Stimulated activated CD4-positive, alpha-beta T cell treated with anti-CD3 and anti-CD28 coated beads, TNF-alpha, amount 100 ng/mL, for 24 hours (primary cell): ENCODE measurements around the gene AKAP13.
"Not testable (repeated sequence)": the region's sequence is repeated elsewhere in the genome, so short reads cannot be mapped to it uniquely, and the experiment has no call there.

Experiments used
- DNase-seq, 3 experiments: peaks; one replicate each; pipeline ENCODE4 v3.0.0-alpha.2; 2020; ENCODE audit warnings: low read depth in 3 of 3

AKAP13 gene

DNA sequence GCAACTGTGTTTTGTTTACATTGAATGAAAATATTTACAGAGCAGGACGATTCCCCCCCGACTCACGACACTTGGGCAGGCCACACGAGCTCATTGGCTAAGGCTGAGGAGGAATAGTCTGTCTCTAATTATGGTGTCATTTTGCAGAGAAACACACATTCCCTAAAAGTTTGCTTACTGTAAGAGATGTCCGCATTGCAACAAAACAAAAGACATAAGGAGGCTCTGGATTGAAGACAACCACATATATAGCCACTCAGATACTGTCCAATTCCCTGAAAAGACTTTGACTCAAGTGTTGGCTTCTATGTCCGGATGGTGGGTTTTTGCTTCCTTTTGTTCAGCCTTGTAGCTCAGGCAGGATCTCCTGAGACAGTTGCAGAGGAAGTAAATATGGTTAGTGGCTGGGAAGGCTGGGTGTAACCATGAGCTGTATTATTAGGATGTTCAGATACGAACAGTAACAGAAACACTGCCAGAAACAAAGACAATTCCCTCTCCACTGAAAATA lies 243.9 kb downstream of the AKAP13 start:
- DNase-seq = no peak

- DNase-seq = no peak
These were observed 244.9 kb downstream of the AKAP13 start for GRCh38 chr15:85625166-85625830.

DNA sequence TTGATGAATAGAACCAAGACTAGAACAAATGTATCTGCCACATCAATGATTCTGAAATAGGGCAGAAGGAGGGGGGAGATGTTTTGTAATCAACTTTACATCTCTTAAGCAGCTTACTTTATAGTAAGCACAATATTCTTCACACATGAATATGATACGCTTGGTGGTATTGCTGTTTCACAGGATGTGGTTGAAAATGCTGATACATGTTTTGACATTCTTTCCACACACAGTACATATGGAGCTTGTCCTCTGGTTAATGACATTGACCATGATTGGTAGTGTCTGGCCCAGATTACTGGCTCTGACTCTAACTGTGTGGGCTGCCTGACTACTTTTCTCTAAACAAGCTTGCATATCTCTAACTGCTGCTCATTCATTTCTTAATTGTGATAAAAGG lies 245.5 kb downstream of the AKAP13 start:
- DNase-seq = no peak

DNA sequence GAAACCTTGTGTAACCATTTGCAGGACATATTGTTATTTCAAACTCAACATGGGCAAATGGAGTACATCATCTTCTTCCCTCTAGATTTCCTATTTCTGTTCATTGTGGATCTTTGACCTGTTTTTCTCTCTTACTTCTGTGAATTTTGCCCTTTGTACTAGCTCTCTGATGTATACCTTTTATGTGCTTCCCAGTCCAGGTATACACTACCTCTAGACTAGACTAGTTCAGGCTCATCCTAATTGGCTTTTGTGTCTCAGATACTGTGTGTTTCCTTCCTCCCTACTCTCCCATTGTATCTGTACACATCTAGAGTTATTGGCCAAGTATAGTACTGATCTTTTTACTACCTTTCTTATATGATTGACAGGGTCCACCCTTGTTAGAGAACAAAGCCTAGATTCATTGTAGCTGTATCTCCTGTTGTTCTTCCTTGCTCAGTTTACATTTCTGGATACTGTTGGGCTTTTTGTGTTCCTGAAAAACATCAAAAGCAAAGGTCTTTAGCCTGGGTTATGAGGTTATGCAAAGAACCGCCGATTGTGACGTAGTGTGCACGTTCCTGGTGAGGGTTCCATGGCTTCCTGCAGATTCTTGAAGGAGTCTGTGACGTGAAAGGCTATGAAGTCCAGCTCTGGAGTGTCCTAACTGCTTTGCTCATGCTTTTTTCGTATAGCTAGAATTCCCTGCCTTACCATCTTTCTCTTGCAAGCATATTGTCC lies 247.0 kb downstream of the AKAP13 start:
- DNase-seq = no peak

- no peak for DNase-seq
These were observed 249.9 kb downstream of the AKAP13 start for GRCh38 chr15:85630311-85630710.

DNA sequence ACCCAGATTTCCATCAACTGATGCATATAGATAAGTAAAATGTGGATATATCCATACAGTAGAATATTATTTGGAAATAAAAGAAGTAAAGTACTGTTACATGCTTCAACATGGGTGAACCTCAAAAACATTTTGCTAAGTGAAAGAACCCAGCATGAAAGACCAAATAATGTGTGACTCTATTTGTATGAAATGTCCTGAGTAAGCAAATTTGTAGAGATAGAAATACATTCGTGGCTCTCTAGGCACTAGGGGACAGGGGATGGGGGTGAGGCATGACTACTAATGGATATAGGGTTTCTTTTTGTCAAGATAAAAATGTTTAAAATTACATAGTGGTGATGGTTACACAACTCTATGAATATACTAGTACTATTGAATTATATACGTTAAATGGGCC lies 250.6 kb downstream of the AKAP13 start:
- no peak for DNase-seq

- no peak for DNase-seq
These were observed 251.6 kb downstream of the AKAP13 start for GRCh38 chr15:85632014-85632413.

DNA sequence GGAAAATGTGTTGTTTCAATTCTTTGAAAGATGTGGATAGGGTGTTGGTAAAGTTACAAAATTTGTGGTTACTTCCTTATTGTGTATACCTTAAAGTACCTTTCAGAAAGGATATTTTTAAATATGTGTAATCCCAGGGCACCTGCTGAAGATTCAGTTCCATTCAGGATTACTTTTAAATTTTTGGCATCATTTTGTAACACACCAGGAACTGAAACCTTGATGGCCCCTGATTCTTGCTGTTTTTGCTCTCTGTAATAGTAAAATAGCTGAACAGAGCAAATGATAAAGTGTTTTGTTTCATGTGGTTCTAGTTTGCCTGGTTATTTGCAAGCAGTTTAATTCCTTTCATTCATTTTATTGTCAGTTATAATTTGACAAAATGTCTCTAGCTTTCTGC lies 253.5 kb downstream of the AKAP13 start:
- DNase-seq = no peak

GRCh38 chr15:85636351-85636750 lies 255.9 kb downstream of the AKAP13 start:
- no peak for DNase-seq

GRCh38 chr15:85639752-85640381 lies 259.5 kb downstream of the AKAP13 start:
- DNase-seq = no peak

DNA sequence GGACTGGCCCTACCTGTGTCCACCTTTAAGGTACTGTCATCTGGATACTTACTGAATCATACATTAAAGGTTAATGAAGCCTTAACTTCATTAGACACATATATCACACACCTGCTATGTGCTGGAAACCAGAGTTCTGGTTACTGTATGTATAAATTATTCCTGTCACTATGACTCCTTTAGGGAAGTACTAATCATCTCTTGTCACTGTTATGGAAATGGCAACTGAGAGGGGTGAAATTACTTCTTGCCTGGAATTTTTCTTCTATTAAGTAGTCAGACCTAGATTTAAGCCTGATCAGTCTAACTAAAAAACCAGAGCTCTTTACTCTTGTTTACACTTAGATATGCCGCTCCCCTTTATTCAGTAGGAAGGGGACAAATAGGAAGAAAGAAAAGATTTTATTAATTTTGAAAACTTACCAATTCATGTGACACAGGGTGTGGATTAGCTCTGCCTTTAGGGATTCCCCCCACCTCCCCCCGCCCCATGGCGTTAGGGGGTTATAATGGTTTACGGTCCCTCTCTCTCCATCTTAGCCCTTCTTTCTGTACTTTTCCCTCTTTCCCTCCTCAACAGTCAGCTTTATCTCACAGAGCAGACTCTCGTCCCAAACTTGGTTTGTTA lies 261.8 kb downstream of the AKAP13 start:
- DNase-seq = no peak

DNA sequence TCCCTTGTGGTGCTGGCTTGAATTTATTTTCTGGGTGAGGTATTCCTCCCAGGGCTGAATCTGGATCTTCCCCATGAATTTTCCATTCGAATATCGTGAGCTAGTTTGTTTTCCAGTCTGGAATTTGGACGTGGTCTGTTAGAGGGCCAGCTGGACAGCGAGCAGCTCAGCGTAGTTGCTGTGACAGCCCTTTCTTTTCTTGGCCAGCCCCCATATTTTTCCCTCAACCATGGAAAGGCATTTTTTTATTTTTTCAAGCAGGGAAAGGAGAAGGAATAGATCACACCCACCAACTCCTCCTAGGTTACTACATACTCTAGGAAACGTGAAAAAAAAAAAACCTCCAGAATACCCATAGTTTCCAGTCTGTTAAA lies 262.3 kb downstream of the AKAP13 start:
- no peak for DNase-seq

DNA sequence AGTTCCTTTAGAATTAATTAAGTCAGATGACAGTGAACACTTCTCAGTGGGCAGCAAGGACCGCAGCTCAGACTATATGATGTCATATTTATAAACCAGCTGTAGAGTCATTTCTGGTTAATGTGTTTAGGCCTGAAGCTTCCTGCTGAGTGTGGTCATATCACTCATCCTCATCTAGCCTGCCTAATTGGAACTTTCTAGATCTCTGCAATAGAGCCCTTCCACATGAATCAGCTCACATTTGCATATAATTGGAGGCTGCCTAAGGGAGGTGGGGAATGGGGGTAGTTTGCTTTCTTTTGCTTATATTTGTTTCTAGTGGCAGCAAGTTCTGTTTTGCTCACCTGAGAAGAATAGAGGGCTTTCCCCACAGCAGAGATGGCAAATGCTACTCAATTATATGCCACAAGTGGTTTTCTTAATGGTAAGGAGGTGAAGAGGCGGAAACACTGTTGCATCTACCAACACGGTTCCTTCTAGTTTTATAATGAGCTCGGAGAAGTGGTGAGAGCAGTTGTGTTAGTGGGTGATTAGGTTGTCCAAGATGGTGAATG lies 266.2 kb downstream of the AKAP13 start:
- no peak for DNase-seq

DNA sequence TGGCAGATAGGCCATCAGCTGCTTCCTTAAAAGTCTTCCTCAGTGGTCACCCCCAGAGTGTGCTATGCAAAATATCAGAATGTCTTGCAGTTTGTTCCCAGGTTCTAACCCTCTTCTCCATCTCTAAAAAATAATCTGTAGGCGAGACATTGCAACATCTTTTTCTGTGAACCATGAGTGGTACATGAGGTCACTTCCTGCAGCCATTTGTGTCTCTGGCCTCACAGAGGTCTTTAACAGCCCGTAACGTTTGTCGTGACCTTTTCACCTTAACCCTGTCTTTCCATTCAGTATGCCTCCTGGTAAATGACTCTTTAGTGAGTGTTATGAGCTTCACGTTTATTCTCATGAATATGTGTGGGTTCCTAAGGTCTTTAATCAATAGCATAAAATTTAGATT lies 269.0 kb downstream of the AKAP13 start:
- DNase-seq = no peak

GRCh38 chr15:85651548-85651947 lies 271.1 kb downstream of the AKAP13 start:
- DNase-seq = no peak

- DNase-seq = no peak
These were observed 272.1 kb downstream of the AKAP13 start for GRCh38 chr15:85652457-85652856.

DNA sequence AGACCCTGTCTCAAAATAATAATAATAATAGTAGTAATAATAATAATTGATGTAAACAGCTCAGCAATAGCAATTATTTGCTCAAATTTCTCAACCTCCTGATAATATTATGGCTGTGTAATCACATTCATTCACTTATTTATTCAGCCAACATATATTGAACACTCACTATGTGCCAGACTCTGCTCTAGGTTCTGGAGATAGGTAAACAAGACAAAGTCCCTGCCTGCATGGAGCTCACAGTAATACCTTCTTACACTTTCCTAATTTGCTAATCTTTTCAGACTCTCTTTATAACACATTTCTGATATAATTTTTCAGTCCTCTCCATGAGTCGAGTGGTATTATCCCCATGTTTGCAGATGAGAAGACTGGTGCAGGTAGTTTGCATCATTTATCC lies 276.7 kb downstream of the AKAP13 start:
- DNase-seq = no peak

GRCh38 chr15:85658816-85659215 lies 278.4 kb downstream of the AKAP13 start:
- no peak for DNase-seq

DNA sequence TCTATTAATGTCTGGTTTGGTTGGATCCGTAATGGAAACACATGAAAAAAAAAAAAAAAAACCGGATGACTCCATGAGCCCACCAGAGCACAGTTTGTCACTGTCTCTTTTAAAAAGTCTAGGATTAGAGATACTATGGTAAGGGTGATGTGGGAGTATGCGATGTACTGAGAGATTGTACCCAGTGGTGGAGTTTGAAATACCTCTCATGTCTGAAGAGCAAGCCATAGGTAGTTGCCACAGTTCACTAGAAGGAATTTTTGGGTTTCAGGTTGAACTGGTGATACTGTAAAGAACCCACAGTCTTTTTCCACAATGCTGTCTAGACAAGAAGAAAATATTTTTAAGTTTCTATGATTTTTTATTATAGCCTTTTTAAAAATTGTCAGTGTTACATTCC lies 281.5 kb downstream of the AKAP13 start:
- DNase-seq = no peak

GRCh38 chr15:85665677-85666076 lies 285.3 kb downstream of the AKAP13 start:
- DNase-seq = not testable (repeated sequence)

- peak in 1 of 3 experiments; percentile 45 for DNase-seq
These were observed 287.4 kb downstream of the AKAP13 start for GRCh38 chr15:85667491-85668424.
